SK-N-SH (cell line): Measurements from ENCODE around the gene PTGIS.

Experiments used
- CTCF ChIP-seq: fragments of 200-600 bp; sonication (generic); IDR thresholded peaks from 2 replicates; pipeline ENCODE4 v1.6.1; 2017; ENCODE audit warnings: antibody characterized with exemption, mild to moderate bottlenecking, moderate library complexity
- ELF1 ChIP-seq: IDR thresholded peaks from 2 replicates; pipeline ENCODE4 v1.4.0; 2012
- IRF3 ChIP-seq: fragments of 150-350 bp; IDR thresholded peaks from 2 replicates; pipeline ENCODE4 v1.6.1; 2016; ENCODE audit warnings: mild to moderate bottlenecking, low read depth, low read length
- MAX ChIP-seq: IDR thresholded peaks from 2 replicates; pipeline ENCODE4 v1.4.0; 2012; ENCODE audit warnings: low read depth
- POLR2AphosphoS5 ChIP-seq: IDR thresholded peaks from 2 replicates; pipeline ENCODE4 v1.6.1; 2012; ENCODE audit warnings: low read depth, low read length
- REST ChIP-seq: IDR thresholded peaks from 2 replicates; pipeline ENCODE4 v1.6.1; 2012; ENCODE audit warnings: mild to moderate bottlenecking, low read depth, low read length, moderate library complexity
- SMC3 ChIP-seq: IDR thresholded peaks from 2 replicates; pipeline ENCODE4 v1.6.1; 2012; ENCODE audit warnings: low read depth, low read length, improper control_type of control experiment
- TEAD4 ChIP-seq: IDR thresholded peaks from 2 replicates; pipeline ENCODE4 v1.4.0; 2012; ENCODE audit warnings: mild to moderate bottlenecking, borderline replicate concordance; ENCODE audit not compliant: insufficient read depth
- YY1 ChIP-seq: IDR thresholded peaks from 2 replicates; pipeline ENCODE4 v1.4.0; 2012; ENCODE audit warnings: low read depth, mild to moderate bottlenecking
- ZBTB33 ChIP-seq: IDR thresholded peaks from 2 replicates; pipeline ENCODE4 v1.4.0; 2012; ENCODE audit warnings: low read depth, borderline replicate concordance

GRCh38 chr20:49526568-49526967 lies 41.4 kb downstream of the PTGIS start:
- TF ChIP-seq ZBTB33 (no peak), YY1 (no peak), TEAD4 (no peak), CTCF (no peak), IRF3 (no peak), SMC3 (no peak), MAX (no peak), POLR2AphosphoS5 (no peak), ELF1 (no peak), REST (no peak)
